Mucosa of gallbladder (tissue), 1 donor: ENCODE results near the gene NXN. TPM values are rescaled to one million over a fixed set of nuclear protein-coding genes. Genes with fewer than 3 reads are reported as not detected.

Experiments used
- DNase-seq: peaks from one replicate; pipeline ENCODE4 v3.0.0-alpha.2; 2020; ENCODE audit warnings: low spot score
- total RNA-seq: library from RNA; stranded (reverse); gene quantifications from one replicate; pipeline ENCODE4 v1.2.1, GENCODE V29; 2021
- donor health status: DM: no; HTN: no; CAD: no.

The NXN gene
- total RNA-seq, result 46.0 TPM

- DNase-seq, result peak; percentile 87
These were observed at the start of gene NXN for GRCh38 chr17:979539-980405. NXN (minus strand) TSS chr17:979776.

- no peak for DNase-seq
These were observed 47.5 kb upstream of the NXN start for GRCh38 chr17:1027044-1027443.

DNA sequence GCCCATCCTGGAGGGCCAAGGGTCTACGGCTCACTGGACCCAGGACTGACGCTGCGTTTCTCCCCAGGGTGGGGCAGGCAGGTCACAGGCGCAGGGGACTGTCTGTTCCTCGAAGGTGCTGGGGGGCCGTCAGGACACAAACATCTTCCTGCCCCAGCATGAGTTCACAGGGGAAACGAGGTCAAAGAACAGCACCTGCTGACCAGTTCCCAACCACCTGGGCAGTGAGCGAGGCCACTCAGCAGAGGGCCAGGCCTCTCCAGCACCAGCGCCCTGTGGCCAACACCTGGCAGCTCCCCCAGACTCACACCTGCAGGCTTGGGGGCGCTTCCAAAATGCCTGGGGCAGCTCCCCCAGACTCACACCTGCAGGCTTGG is 47.0 kb upstream of the NXN start:
- DNase-seq, result no peak

- no peak for DNase-seq
These were observed 46.4 kb upstream of the NXN start for GRCh38 chr17:1025733-1026598.

DNA sequence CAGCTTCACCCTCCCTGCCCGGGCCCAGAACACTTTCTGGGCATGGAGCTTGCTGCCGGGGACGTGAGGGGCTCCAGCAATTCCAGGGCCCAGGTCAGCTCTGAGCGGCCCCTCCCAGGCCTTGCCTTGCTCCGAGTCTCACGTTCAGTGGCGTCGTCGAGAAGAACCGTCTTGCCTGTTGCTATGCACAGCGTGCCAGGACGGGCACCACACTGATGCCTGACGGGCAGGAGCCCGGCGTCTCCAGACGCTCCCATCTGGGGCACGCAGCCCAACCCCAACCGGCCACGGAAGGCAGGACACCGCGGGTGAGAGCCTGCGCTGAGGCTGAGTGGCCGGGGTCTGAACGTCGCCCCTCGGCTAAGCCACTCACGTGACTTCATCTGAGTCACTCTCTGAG is 44.5 kb upstream of the NXN start:
- no peak for DNase-seq

- no peak for DNase-seq
These were observed 42.9 kb upstream of the NXN start for GRCh38 chr17:1022278-1023024.

DNA sequence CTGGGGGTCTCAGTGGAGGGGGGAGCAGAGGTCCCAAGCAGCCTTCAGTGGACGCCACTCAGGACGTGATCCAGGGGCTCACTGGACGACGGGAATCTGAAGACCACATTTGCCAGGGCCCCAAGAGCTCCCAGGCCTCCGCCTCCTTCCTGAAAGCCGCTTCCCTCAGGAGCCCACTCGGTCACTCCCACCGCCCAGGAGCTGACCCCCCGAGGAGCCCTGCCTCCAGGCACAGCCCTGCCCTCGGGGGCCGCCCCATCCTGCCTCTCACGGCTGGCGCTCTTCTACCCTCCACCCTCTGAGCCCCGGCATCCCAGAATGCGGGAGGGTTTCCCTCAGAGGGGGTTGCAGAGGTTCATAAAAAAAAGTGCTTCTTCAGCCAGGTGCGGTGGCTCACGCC is 41.6 kb upstream of the NXN start:
- DNase-seq, result no peak

GRCh38 chr17:1019451-1019850 is 39.9 kb upstream of the NXN start:
- DNase-seq, result no peak

GRCh38 chr17:1018547-1018946 is 39.0 kb upstream of the NXN start:
- DNase-seq, result no peak

DNA sequence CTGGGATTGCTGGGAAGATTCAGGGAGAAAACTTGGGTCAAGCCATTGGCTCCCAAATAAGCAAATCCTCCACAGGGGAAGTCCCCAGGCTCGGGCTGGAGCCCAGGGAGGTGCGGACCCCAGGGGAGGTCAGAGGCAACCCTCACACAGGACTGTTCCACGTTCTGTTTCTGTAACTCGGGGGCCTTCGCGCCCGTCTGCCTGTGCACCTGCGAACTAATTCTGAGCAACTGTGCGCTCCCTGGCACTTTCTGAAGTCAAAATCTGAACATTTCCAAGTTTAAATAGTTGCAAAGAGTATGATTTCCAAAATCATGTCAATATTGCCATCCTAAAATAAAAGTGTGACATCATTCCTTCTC is 34.1 kb upstream of the NXN start:
- no peak for DNase-seq

DNA sequence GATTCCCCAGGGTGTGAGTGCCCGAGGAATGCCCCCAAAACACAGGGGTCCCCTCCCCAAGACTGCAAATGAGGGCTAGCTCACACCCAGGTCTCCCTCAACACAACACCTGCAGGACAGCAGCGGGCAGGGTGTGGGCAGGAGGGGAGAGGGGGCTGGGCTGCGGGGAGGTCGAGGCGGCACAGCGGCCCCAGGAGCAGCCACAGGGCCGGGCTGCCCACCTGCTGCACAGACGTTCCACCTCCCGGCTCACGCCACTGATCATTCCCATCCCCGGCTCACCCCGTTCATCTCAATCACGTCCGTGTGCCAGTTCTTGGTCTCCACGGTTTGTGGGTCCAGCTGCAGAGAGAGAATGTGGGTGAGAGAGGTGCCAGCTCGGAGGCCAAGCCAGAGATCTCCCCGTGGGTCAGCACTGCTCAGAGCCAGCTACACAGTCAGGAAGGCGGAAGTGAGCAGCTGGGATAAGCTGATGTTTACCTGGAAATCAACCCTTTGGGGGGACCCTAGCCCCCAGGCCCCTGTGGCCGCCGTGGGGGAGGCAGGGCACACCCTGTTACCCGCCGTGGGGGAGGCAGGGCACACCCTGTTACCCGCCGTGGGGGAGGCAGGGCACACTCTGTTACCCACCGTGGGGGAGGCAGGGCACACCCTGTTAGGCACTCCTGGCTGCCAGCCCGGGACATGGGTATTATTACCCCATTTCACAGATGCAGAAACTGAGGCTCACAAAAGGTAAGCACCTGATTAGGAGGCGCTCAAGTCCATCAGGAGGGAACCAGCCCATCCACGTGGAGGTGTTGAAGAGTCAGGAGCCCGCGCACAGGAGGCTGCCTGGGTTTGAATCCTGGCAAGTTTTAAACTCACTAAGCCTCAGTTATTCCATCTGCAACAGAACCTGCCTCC is 33.5 kb upstream of the NXN start:
- DNase-seq, result no peak

- DNase-seq, result no peak
These were observed 32.5 kb upstream of the NXN start for GRCh38 chr17:1011760-1012735.

GRCh38 chr17:1011138-1011537 is 31.6 kb upstream of the NXN start:
- DNase-seq, result no peak

GRCh38 chr17:1010586-1010985 is 31.0 kb upstream of the NXN start:
- DNase-seq, result no peak

DNA sequence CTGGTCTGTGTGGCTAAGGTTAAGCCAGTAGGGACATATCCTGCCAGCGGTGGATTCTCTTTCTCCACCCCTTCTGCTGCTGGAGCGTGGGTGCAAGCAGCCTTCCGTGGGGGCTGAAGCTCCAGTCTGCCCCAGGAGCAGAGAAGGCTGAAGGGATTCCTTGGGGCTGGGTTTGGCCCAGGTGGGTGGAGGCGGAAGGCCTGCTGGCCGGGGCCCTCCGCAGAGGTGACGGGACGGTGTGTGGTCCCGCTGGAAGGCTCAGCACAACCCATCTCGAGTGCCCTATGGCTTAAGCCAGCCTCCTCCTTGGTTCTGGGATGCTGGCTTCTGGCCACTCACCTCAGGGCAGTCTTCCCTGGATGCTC is 30.5 kb upstream of the NXN start:
- no peak for DNase-seq

GRCh38 chr17:1009229-1010085 is 29.9 kb upstream of the NXN start:
- no peak for DNase-seq

DNA sequence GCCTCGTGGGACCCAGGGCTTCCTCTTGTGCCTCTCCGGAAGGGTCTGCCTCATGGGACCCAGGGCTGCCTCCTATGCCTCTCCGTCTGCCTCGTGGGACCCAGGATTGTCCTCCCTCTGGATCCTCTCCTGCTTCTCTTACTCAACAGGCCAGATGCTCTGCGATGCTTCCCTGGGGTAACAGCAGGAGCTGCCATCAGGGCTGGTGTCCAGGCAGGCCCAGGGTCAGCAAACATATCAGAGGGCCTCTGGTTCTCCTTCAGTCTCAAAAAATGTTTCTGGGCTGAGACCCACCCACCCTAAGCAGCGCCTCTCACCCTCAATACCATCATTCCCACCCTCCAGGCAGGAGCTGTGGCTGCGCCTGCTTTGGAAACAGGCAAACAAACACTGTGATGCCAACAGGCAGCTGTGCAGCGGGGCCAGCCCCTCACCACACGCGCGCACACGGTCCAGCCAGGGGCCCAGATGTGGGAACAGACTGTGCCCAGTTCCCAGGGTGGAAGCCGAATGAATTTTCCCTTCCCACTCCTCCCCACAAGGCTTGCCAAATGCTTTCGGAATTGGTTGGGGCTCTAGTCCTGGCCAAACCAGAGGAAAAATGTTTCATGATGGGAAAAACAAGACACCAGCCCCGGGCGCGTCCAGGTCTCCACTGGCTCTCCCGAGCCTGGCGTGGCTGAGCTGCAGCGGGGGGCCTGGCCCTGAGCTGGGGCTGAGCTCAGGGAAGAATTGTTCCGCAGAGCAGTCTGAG is 28.6 kb upstream of the NXN start:
- DNase-seq, result no peak

DNA sequence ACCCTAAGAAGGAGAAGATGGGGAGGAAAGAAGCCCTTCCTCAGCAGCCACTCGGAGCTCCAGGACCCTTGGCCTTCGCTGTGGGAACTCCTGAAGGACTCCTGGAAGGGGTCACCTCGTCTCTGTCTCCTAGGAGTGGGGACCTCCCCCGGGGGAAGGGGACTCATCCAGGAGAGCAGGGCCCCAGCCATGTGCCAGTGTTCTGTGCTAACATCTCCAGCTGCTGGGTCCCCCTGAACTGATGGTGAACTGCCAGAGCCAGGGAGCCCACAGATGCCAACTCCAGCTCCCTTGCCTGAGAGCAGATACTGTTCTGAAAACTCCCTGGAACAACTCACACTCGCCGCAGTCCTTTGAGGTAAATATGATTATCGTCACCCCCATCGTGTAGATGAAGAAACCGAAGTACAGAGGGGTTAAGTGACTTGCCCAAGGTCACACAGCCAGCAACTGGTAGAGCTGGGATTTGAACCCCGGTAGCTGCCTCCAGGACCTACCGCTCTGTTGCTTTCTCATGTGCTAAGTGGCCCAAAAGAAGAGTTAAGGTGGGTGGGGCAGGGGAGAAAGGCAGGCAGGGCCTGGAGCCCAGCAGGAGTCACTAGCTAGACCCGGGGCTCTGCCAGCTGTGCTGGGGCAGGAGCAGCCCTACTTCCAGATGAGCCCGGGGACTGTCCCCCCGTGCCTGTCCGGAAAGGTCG is 27.9 kb upstream of the NXN start:
- DNase-seq, result no peak
